Measurements from ENCODE around the gene ZBED3.
A peak's percentile ranks its signal among the peaks of the same experiment; 100 is the strongest.
"Not testable (repeated sequence)": the region's sequence is repeated elsewhere in the genome, so short reads cannot be mapped to it uniquely, and the experiment has no call there.

The ZBED3 gene

DNA sequence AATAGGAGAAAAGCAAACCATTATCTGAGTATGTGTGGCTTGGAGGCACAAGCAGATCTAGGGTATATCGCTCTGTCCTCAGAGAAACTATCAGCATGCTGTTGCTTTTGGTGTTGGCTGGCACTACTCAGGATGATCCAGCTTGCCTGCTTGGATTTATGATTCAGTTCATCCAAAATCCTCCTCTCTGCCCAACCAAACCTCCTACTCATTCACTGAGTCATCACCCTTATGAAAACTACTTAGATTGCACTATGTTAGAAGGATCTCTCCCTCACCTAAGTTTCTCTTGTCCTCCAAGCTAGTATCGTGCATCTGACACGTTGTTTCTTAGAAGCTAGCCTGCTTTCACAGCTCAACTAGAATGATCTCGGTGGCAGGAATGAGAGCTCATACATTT lies 14.2 kb upstream of the ZBED3 start:
- DNase-seq (ENCODE audit: low read depth) = no peak
- TF ChIP-seq, protein P1, sequence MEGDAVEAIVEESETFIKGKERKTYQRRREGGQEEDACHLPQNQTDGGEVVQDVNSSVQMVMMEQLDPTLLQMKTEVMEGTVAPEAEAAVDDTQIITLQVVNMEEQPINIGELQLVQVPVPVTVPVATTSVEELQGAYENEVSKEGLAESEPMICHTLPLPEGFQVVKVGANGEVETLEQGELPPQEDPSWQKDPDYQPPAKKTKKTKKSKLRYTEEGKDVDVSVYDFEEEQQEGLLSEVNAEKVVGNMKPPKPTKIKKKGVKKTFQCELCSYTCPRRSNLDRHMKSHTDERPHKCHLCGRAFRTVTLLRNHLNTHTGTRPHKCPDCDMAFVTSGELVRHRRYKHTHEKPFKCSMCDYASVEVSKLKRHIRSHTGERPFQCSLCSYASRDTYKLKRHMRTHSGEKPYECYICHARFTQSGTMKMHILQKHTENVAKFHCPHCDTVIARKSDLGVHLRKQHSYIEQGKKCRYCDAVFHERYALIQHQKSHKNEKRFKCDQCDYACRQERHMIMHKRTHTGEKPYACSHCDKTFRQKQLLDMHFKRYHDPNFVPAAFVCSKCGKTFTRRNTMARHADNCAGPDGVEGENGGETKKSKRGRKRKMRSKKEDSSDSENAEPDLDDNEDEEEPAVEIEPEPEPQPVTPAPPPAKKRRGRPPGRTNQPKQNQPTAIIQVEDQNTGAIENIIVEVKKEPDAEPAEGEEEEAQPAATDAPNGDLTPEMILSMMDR (IDR thresholded peaks at IDR 0.05; ENCODE audit: insufficient read depth, low read depth, low read length, missing control alignments) = no peak
- no peak overlapping the region for H3K4me3 ChIP-seq (ENCODE audit: low read depth, low read length)

- no peak overlapping the region for H3K4me3 ChIP-seq (ENCODE audit: low read depth, low read length)
- no peak for DNase-seq (ENCODE audit: low read depth)
- TF ChIP-seq, protein P1 (IDR thresholded peaks at IDR 0.05; ENCODE audit: insufficient read depth, low read depth, low read length, missing control alignments) = no peak
These were observed 8.1 kb upstream of the ZBED3 start for GRCh38 chr5:77095189-77095588.

DNA sequence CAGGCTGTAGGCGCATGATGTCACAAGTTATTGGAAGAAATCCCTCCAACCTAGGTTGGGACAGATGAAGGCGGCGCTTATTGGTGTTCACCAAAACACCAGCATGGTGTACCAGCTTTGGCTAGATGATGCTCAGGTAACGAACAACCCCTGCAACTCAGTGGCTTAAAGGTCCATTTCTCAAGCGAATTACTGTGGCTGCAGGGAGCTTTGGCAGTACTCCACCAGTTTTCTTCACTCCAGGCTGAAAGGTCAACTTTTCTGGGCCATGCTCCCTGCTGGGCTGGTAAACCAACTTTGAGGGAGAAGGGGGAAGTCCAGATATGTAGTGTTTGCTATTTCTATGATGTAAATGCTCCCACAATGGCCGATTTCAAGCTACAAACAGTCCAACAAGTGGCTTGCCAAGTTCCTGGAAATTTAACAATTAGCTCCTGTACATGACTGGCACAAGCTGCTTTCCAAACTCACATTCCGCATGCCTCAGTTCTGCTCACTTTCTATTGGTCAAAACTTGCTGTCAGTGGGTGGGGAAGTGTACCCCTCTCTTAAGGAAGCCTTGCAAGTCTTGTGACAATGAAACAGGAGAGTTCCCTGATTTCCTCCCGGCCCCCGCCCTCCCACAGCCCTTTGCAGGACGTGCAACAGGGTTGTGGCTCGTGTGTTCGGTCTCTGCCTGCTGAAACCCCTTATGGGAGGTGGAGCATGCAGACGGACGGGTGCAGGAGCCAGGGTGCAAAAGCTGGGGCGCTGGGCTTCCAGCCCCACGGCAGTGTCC lies 588 bp upstream of the ZBED3 start:
- DNase-seq (ENCODE audit: low read depth) = no peak
- peak overlapping the region; percentile 81 for H3K4me3 ChIP-seq (ENCODE audit: low read depth, low read length)
- TF ChIP-seq, protein P1 (IDR thresholded peaks at IDR 0.05; ENCODE audit: insufficient read depth, low read depth, low read length, missing control alignments) = no peak

GRCh38 chr5:77086368-77086688 lies 757 bp downstream of the ZBED3 start:
- peak overlapping the region; percentile 81 for H3K4me3 ChIP-seq (ENCODE audit: low read depth, low read length)
- no peak for DNase-seq (ENCODE audit: low read depth)
- TF ChIP-seq, protein P1 (IDR thresholded peaks at IDR 0.05; ENCODE audit: insufficient read depth, low read depth, low read length, missing control alignments) = no peak

DNA sequence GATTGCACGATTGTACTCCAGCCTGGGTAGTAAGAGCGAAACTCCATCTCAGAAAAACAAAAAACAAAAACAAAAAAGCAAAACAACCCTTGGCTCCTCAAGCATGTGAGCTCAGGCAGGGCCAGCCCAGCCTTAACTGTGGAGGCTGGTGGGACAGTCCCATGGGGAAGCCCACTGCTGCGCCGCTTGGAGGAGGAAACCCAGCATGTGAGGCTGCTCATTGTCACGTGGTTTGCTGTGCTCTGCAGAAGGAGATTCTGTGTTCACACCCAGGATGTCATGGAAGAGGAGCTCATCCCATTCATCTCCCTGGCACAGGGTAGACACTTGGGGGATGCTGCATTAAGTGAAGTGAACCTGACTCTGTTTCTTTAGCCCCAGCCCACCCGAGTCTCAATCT lies 4.0 kb downstream of the ZBED3 start:
- H3K4me3 ChIP-seq (ENCODE audit: low read depth, low read length) = no peak overlapping the region
- TF ChIP-seq, protein P1 (IDR thresholded peaks at IDR 0.05; ENCODE audit: insufficient read depth, low read depth, low read length, missing control alignments) = no peak
- peak; percentile 39 for DNase-seq (ENCODE audit: low read depth)

DNA sequence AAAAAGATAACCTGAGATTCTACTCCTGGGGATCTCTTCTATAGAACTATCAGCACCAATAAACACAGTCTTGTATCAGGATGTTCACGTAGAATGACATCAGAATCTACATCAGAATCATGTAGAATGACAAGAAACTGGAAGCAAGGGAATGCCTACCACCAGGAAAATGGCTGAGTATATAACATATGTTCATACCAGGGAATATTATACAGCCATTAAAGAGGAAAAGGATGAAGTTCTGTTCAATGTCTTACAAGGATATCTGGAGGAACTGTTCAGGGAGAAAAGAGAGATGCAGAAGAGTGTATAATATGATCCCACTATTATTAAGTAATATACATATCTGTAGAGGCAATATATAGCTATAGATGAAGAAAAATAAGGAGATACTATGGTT lies 4.8 kb downstream of the ZBED3 start:
- H3K4me3 ChIP-seq (ENCODE audit: low read depth, low read length) = no peak overlapping the region
- DNase-seq (ENCODE audit: low read depth) = no peak
- TF ChIP-seq, protein P1 (IDR thresholded peaks at IDR 0.05; ENCODE audit: insufficient read depth, low read depth, low read length, missing control alignments) = no peak

GRCh38 chr5:77080905-77081304 lies 6.2 kb downstream of the ZBED3 start:
- no peak overlapping the region for H3K4me3 ChIP-seq (ENCODE audit: low read depth, low read length)
- no peak for DNase-seq (ENCODE audit: low read depth)
- TF ChIP-seq, protein P1 (IDR thresholded peaks at IDR 0.05; ENCODE audit: insufficient read depth, low read depth, low read length, missing control alignments) = no peak

- H3K4me3 ChIP-seq (ENCODE audit: low read depth, low read length); DNase-seq (ENCODE audit: low read depth): not testable (repeated sequence)
These were observed 6.6 kb downstream of the ZBED3 start for GRCh38 chr5:77080479-77080878.
